HG03060 (cell line): ENCODE data around the gene LUZP4.
"Not testable (repeated sequence)": the region's sequence is repeated elsewhere in the genome, so short reads cannot be mapped to it uniquely, and the experiment has no call there.

Source experiments
- ATAC-seq: cut with Tn5 transposase; IDR thresholded peaks from one replicate; pipeline ENCODE4 v1.9.1; 2021; ENCODE audit warnings: low read depth, moderate number of reproducible peaks; ENCODE audit not compliant: unreplicated experiment

LUZP4 gene, protein sequence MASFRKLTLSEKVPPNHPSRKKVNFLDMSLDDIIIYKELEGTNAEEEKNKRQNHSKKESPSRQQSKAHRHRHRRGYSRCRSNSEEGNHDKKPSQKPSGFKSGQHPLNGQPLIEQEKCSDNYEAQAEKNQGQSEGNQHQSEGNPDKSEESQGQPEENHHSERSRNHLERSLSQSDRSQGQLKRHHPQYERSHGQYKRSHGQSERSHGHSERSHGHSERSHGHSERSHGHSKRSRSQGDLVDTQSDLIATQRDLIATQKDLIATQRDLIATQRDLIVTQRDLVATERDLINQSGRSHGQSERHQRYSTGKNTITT

DNA sequence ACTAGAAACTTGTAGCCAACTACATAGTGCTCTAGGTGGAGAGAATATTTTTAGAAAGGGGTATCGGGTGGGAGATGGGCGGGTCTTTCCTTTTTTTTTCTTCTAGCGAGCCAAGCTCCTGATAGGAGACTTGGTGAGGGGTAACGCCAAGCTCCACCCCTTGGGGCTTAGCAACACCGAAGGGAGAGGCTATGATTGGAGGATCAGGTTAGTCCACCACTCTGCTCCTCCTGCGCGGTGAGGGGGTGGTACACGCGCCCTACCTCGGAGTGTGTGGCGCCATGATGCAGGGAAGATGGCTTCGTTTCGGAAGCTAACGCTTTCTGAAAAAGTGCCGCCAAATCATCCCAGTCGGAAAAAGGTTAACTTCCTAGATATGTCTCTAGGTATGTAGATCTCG is at the start of gene LUZP4:
TSS of gene LUZP4 (plus strand) at position 251 of the 400 bp plus-strand sequence. CDS start at position 296, 45 bp downstream.
- ATAC-seq: no peak

DNA sequence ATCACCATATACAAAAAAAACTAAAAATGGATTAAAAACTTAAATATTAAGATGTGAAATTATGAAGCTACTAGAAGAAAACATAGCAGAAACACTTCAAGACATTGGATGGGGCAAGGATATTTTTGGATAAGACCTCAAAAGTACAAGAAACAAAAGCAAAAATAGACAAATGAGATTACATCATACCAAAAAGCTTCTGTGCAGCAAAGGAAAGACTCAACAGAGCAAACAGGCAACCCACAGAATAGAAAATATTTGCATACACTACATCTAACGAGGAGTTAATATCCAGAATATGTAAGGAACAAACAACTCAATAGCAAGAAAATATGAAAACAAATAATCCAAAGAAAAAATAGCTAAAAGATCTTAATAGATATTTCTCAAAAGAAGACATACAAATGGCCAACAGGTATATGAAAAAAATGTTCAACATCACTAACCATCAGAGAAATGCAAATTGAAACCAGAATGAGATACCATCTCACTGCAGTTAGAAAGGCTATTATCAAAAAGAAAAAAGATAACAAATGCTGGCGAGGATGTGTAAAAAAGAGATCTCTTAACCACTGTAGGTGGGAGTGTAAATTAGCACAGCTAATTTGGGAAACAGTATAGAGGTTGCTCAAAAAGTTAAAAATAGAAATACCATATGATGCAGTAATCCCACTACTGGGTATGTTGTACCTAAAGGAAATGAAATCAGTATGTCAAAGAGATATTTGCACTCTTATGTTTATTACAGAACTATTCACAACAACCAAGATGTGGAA is 37.9 kb upstream of the LUZP4 start:
- ATAC-seq: no peak

DNA sequence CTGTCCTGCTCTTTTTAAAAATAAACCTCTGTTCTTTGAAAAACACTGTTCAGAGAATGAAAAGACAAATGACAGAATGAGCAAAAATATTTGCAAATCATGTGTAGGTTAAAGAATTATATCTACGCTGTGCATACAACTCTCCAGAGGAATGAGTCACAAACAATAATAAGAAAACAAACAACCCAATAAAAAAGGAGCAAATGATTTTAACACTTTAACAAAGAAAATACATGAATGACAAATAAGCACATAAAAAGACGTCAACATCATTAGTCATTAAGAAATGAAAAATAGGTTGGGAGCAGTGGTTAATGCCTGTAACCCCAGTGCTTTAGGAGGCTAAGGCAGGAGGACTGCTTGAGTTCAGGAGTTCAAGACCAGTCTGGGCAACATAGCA is 34.5 kb upstream of the LUZP4 start:
- ATAC-seq: no peak

DNA sequence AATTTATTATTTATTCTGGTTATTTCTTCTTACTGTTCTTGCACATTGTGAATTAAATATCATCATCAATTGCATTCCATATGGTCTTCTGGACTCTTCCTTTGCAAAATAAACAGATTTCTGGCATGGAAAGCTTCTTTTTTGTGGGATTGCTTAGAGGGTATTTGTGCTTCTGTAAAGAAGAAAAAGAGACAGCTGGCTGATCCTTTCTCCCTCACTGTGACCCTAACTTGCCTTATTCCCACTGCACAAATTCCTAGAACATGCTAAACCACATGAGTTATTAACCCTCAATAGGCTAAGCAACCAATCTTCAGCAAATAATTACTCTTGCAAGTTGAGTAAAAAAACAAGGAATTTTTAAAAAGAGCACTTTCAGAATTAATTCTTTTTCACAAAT is 31.8 kb upstream of the LUZP4 start:
- ATAC-seq: no peak

DNA sequence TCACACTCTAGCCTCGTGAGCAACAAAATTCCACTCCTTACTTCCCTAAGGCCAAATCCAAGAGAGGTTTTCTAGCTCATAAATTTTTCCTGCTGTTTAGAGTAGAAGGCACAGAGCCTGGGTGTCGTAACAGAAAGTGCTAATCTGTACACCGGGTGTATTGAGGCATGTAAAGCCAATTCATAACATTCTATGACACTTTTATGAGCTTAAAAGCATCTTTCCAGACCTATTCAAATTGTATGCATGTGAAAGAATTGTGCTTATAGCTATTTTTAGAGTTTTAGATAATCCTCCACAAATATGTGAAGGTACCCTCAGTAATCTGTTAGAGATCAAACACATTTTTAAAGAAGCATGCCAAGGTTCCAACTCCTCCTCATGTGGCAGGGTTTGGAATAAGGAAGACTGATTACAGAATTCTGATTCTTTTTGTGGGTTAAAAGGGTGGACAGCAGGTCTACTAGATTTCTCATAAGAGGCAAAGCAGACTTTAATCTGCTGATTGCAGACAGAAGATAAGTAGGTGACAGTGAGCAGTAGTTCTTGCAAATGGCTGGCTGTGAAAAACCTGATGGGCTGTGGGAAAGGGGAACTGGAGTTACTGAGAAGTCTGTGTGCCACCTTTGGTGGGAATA is 30.2 kb upstream of the LUZP4 start:
- ATAC-seq: no peak

DNA sequence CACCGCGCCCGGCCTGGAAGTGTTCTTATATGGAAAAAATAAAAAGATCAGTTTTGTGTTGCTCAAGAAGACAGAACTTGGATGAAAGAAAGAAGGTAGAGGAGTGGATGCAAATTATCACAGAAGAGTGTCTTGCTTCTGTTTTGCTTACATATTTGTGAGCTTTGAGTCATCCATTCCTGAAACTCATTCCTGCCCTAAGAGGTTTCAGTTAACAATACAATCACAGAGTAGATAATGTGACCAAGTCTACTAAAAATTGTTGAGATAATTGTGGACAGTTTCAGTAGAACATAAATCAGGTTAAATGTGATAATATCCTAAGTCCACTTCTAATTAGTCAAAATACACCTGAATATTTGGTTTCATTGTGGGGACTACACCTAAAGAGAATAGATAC is 29.2 kb upstream of the LUZP4 start:
- ATAC-seq: no peak

DNA sequence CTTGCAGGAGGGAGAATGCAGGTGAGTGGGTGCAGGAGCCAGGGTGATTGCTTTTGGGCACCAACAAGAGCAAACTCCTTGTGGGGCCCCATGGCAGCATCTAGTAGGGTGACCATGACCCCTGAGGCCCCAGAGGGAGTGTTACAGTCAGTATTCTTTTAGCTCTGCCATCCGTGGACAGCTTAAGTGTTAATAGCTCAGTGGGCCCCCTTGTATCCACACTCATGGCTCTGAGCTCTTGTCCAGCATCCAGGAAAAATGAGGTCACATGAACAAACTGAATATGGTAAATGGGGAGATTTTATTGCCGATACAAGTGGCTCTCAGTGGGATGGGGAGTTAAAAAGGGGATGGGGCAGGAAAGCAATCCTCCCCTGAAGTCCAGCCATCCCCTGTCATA is 28.4 kb upstream of the LUZP4 start:
- no peak for ATAC-seq

DNA sequence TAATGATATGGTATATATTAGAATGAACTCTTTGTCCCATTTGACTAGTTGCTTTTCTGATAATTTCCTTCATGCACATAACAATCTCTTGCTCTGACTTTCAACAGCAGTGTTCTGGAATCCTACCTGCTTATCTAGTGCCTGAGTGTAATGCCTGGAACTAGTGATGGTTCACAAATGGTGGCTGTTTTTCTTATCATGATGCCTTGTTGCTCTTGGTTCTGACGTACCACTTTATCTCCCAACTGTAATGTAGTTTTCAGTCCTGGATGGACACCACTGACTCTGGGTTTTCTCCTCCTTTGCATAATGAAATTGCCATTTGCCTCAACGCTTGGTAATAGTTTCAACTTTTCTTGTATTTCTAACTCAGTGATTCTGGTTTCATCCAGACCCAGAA is 25.5 kb upstream of the LUZP4 start:
- no peak for ATAC-seq

DNA sequence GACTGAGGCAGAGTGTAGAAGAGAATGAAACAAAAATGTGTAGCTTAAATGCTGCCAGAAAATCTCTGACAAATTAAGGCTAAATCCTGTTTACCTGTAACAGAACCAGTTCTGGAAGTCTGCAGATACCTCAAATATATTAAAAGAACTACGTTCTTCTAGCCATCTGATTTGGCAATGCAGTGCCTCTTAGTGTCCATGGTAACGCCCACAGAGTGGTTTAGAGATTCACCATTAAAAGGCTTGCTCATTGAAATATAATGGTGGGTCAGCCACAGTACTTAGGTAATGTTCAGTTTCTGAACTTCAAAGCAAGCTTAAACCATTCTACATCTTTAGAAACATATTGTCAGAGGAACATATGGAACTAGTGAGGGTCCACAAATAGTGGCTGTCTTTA is 23.2 kb upstream of the LUZP4 start:
- no peak for ATAC-seq

DNA sequence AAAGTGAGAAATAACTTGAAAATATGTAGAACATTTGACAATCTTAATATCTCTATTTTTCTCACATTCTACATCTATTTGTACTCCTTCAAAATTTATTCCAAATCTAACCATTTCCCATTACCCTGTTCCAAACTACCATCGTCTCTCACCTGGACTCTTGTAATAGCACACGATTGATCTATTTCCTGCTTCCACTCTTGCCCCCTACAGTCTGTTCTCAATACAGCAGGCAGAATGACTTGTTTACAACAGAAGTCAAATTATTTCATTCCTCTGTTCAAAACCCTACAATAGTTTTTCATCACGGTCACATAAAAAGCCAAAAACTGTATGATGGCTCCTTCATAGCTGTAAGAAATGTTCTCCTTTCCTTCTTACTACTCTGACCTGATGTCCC is 21.1 kb upstream of the LUZP4 start:
- ATAC-seq: no peak

DNA sequence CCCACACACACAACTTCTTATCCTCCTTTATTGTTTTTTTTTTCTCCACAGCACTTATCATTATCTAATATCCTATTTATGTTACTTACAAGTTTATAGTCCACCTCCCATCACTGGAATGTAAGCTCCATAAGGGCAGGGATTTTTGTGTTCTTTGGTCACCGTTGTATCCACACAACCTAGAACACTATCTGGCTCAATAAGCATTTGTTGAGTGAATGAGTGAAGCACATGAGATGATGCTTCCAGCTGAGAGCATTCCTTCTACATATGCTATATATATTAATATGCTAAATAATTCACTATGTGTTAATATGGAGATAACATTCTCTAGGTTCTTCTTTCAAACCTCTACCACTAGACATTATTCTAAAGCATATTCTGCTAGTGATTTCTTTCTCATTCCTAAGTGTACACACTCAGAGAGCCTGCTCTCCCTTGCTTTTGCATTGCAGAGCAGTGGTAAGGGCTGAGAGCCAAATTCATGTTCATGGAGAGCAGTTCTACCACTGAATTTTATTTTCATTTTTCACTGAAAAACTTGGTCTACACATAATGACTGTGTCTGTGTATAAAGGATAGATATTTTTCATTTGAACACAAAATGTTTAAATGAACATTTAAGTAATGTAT is 20.3 kb upstream of the LUZP4 start:
- no peak for ATAC-seq

DNA sequence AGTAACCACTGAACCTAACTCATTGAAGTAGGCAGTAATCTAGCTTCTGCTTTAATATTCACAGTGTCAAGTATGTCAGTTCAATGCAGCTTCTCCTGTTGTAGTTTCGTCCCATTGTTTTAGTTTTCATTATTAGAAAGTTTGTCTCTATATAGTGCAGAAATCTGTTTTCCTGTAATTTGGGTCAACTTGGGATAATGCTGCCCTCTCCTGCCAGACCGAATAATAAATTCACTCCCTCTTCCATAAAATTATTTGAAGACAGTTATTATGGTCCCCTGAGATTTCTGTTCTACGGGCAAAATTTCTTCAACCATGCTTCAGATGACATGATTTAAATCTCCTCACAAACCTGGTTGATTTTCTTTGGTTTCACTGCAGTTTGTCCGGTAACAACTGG is 4.6 kb upstream of the LUZP4 start:
- no peak for ATAC-seq

DNA sequence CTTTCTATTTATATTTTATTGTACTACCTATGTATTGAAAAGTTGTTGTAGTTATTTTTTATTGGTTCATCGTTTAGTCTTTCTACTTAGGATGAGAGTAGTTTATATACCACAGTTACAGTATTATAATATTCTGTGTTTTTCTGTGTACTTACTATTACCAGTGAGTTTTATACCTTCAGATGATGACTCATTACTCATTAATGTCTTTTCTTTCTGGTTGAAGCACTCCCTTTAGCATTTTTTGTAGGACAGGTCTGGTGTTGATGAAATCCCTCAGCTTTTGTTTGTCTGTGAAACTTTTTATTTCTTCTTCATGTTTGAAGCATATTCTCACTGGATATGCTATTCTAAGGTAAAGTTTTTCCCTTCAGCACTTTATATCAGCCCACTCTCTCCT is 7.7 kb downstream of the LUZP4 start:
- no peak for ATAC-seq

DNA sequence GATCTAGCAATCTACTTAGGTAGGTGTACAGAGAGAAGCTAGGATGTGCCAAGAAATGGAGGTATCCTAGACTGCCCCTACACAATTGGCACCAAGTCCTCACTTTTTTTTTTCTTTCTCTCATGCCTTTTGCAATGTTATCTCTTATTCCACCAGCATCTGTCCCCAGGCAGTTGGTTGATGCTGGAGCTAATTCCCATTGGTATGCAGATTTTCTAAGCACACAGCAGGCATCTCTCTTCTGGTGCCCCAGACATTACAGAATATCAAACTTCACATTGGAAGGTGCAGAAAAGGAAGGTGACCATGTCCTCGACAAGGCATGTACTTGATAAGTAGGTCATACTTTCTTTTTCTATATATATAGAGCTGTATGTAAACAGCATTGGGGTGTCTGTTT is 21.6 kb downstream of the LUZP4 start:
- ATAC-seq: no peak

DNA sequence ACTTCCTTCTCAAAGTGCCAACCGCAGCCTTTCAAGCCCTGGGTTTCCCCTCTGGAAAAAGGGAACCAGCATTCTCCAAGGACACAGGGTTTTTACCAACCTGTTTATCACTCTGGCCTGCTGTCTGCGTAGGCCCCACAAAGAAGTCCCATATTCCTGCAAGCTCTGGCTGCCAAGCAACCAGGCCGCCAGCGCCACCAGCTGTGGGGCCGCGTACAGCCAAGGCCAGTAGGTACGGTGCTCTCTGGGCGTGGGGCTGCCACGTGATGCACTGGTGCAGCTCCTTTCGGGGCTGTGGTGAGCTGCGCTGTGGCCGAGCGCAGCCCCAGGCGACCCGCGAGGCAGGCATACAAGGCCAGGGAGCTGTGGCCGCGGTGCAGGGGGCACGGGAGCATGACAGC is 22.1 kb downstream of the LUZP4 start:
- no peak for ATAC-seq

DNA sequence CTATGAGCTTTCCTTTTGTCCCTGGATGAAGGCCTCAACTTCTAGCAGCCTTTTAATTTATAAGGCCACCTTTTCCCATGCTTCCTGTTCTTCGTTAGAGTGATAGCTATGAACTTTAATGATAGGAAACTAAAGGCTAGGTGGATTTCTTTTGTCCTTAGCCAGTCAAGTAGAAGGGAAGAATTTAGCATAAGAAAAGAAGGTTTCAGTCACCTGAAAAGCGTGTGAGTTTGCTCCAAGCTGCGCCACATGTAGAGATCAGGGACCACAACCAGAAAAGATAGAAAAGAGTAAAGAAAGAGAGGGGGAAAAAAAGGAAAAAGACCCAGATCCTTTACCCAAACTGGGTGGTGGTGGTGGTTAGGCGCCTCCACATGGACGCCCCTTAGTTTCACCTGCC is 28.6 kb downstream of the LUZP4 start:
- ATAC-seq: no peak

DNA sequence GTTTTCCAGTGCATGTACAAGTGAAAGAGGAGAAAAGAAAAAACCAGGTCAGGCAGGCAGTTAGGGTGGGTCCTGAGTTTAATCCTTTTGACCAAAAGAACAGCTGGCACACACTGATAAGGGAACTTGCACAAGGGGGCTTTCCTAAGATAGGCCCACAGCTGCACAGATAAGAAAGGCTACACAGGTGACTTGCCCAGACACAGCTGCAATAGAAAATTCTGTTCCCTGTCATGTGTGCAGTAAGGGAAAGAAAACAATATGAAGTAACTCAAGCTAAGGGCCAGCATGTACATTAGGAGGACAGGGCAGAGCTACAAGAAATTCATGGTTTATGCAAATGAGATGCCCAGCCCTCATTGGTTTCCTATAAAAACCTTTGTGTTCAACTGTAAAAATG is 32.9 kb downstream of the LUZP4 start:
- no peak for ATAC-seq

DNA sequence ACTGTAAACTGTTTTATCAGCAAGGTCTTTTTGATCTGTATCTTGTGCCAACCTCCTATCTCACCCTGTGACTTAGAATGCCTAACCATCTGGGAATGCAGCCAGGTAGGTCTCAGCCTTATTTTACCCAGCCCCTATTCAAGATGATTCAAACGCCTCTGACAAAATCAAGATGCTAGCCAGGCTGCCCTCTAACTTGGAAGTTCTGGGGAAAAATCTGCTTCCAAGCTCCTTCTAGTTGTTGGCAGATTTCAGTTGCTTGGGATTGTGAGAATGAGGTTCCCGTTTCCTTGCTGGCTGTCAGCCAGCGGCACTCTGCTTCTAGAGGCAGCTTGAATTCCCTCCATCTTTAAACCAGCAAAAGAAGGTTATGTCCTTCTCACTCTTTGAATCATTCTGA is 34.7 kb downstream of the LUZP4 start:
- ATAC-seq: no peak

DNA sequence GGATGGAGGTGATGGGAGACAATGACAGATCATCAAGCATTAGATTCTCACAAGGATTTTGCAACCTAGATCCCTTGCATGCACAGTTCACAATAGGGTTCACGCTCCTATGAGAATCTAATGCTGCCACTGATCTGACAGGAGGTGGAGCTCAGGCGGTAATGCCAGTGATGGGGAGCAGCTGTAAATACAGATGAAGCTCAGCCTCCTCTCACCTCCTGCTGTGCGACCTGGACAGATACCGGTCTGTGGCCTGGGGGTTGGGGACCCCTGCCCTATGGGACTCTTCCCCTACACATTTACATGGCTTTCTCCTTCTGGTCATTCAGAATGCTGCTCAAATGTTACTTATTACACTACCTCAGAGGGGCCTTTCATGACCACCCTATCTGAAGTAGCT is 39.8 kb downstream of the LUZP4 start:
- not testable (repeated sequence) for ATAC-seq

DNA sequence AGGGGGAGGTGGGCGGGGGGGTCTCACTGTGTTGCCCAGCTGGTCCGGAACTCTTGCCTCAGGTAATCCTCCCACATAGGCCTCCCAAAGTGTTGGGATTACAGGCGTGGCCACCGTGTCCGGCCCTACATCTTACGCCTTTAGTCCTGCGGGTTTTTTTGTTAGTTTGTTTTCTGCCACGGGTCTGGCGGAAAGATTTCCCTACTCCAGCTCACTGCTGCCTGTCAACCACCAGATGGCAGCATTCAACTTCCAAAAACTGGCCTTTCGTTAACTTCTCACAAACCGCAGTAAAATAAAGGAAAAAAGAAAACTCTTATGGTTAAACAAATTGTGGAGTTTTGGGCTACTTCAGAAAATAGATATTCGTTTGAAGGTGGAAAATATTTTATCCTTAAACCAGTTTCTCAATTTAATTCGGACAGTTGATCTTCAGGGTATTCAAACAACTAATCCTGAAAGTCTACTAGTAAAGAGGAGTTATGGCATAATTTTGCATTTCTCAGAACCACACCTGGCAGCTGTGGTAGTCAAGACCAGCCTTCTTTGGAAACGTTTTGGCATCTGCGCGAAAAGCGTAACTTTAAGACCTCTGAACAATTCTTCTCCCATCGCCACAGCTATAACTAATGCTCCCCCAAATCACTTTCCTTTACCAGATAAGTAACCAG is 41.1 kb downstream of the LUZP4 start:
- ATAC-seq: no peak

DNA sequence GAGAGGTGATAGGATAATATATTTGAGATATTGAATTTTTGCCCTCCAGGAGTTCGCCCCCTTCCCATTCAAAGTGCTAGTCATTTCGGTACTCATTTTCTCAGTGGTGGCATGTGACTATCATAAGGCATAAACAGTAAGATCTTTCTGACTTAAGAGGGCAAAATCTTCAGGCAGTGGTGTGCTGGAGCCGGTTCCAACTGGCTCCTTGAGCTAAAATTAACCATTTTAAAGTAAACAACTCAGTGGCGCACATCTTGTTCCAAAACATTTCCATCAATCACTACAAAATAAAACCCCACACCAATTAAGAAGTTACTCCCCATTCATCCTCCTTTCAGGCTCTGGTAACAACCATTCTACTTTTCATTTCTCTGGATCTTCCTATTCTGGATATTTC is 43.3 kb downstream of the LUZP4 start:
- ATAC-seq: no peak
